Skin epidermis (tissue), 12 donors: ENCODE data around the gene BORCS5.
"Not testable (repeated sequence)": the region's sequence is repeated elsewhere in the genome, so short reads cannot be mapped to it uniquely, and the experiment has no call there.

Source experiments
- H3K27ac ChIP-seq, 21 experiments: fragments of 200-600 bp; sonication (generic) in 11 of 21; one replicate each; pipeline ENCODE4 v1.5.0; 2020; ENCODE audit warnings: mild to moderate bottlenecking in 3 of 21, inconsistent platforms in 2 of 21, moderate library complexity in 2 of 21
- H3K4me3 ChIP-seq, 7 experiments: fragments of 200-600 bp; sonication (generic) in 2 of 7; one replicate each; pipeline ENCODE4 v1.5.0; 2020; ENCODE audit warnings: inconsistent platforms in 2 of 7, mild to moderate bottlenecking in 2 of 7, moderate library complexity in 1 of 7

BORCS5 gene

GRCh38 chr12:12501121-12501520 is 144.2 kb downstream of the BORCS5 start:
- Histone ChIP-seq H3K4me3 (no peak overlapping the region), H3K27ac (peak overlapping the region in 1 of 21 experiments; percentile 20)

- H3K27ac ChIP-seq: peak overlapping the region in 3 of 21 experiments; percentile 37 to 67 (median 37)
- H3K4me3 ChIP-seq: not testable (repeated sequence)
These were observed 145.4 kb downstream of the BORCS5 start for GRCh38 chr12:12502130-12502814.

- H3K27ac ChIP-seq: peak overlapping the region in 3 of 21 experiments; percentile 37 to 67 (median 37)
- H3K4me3 ChIP-seq: no peak overlapping the region
These were observed 145.9 kb downstream of the BORCS5 start for GRCh38 chr12:12502815-12503151.

GRCh38 chr12:12503384-12504078 is 146.7 kb downstream of the BORCS5 start:
- peak overlapping the region in 6 of 21 experiments; percentile 5 to 67 (median 22) for H3K27ac ChIP-seq

GRCh38 chr12:12505544-12506495 is 148.9 kb downstream of the BORCS5 start:
- H3K27ac ChIP-seq: peak overlapping the region in 17 of 21 experiments; percentile 11 to 81 (median 63)
- no peak overlapping the region for H3K4me3 ChIP-seq

More at GRCh38 chr12:12503384-12504078, 146.7 kb downstream of the BORCS5 start:
- H3K4me3 ChIP-seq: no peak overlapping the region

- H3K4me3 ChIP-seq: no peak overlapping the region
- H3K27ac ChIP-seq: peak overlapping the region in 15 of 21 experiments; percentile 11 to 77 (median 63)
These were observed 149.6 kb downstream of the BORCS5 start for GRCh38 chr12:12506496-12506890.

- Histone ChIP-seq H3K27ac (peak overlapping the region in 5 of 21 experiments; percentile 13 to 76 (median 63)), H3K4me3 (no peak overlapping the region)
These were observed 150.2 kb downstream of the BORCS5 start for GRCh38 chr12:12507121-12507520.

GRCh38 chr12:12508612-12509011 is 151.7 kb downstream of the BORCS5 start:
- H3K4me3 ChIP-seq: no peak overlapping the region
- no peak overlapping the region for H3K27ac ChIP-seq

GRCh38 chr12:12510141-12510540 is 153.3 kb downstream of the BORCS5 start:
- Histone ChIP-seq H3K4me3 (no peak overlapping the region), H3K27ac (peak overlapping the region in 8 of 21 experiments; percentile 14 to 53 (median 20))

GRCh38 chr12:12510551-12510950 is 153.7 kb downstream of the BORCS5 start:
- no peak overlapping the region for H3K4me3 ChIP-seq
- peak overlapping the region in 6 of 21 experiments; percentile 4 to 53 (median 22) for H3K27ac ChIP-seq

- Histone ChIP-seq H3K27ac (peak overlapping the region in 5 of 21 experiments; percentile 4 to 53 (median 29)), H3K4me3 (no peak overlapping the region)
These were observed 154.3 kb downstream of the BORCS5 start for GRCh38 chr12:12511021-12511783.

- no peak overlapping the region for H3K4me3 ChIP-seq
- peak overlapping the region in 1 of 21 experiments; percentile 4 for H3K27ac ChIP-seq
These were observed 155.2 kb downstream of the BORCS5 start for GRCh38 chr12:12511895-12512711.

GRCh38 chr12:12513416-12514006 is 156.6 kb downstream of the BORCS5 start:
- no peak overlapping the region for H3K4me3 ChIP-seq
- peak overlapping the region in 1 of 21 experiments; percentile 39 for H3K27ac ChIP-seq

- Histone ChIP-seq H3K4me3 (no peak overlapping the region), H3K27ac (no peak overlapping the region)
These were observed 161.6 kb downstream of the BORCS5 start for GRCh38 chr12:12518464-12518845.

- H3K4me3 ChIP-seq: no peak overlapping the region
- no peak overlapping the region for H3K27ac ChIP-seq
These were observed 162.0 kb downstream of the BORCS5 start for GRCh38 chr12:12518919-12519318.
